Posterior vena cava (tissue), 2 donors: Measurements from ENCODE around the gene DNAAF3. TPM values are rescaled to one million over a fixed set of nuclear protein-coding genes. Genes with fewer than 3 reads are reported as not detected.
"Not testable (repeated sequence)": the region's sequence is repeated elsewhere in the genome, so short reads cannot be mapped to it uniquely, and the experiment has no call there.

Experiments
- DNase-seq: peaks from one replicate; pipeline ENCODE4 v3.0.0-alpha.2; 2020; ENCODE audit warnings: low spot score
- intact Hi-C, 2 donors: fragments of 100-400 bp; cut with DNase I; formaldehyde crosslinking; loops; one replicate each; pipeline versions ENCODE4 v1.14.1 to v1.14.2; 2022 to 2023
- long read RNA-seq, 2 donors: library from polyadenylated mRNA; unstranded; transcript quantifications; one replicate each; pipeline ENCODE4 v2.0.0, GENCODE V29; 2020 to 2021
- total RNA-seq, 2 donors: library from RNA; stranded (reverse); fragmentation: NEBNext Ultra II Directional; extraction: Animal tissue kit (Norgen Biotek cat#: 25700); gene quantifications; one replicate each; pipeline ENCODE4 v1.2.1, GENCODE V29; 2021
- donor health status: DM: yes; HTN: yes; CAD: no.
- donor health status: DM: yes; HTN: yes; CAD: no.

Gene DNAAF3
- total RNA-seq = not detected
- long read RNA-seq, donor 1 = 0 reads
- long read RNA-seq, donor 2 = 0 reads

GRCh38 chr19:55166530-55167268, at the start of gene DNAAF3:
Gene DNAAF3, minus strand, starts transcription at chr19:55166613. Its CDS starts 200 bp downstream, at chr19:55166413.
- peak; percentile 96 for DNase-seq
- intact Hi-C loops = no loop called here

GRCh38 chr19:55213547-55213946, 47.1 kb upstream of the DNAAF3 start:
- intact Hi-C loops = no loop called here
- no peak for DNase-seq

- no peak for DNase-seq
- intact Hi-C loops = no loop called here
Observed at GRCh38 chr19:55212447-55212846, 46.0 kb upstream of the DNAAF3 start.

- intact Hi-C loops = no loop called here
- DNase-seq = no peak
Observed at GRCh38 chr19:55209693-55210472, 43.5 kb upstream of the DNAAF3 start.

DNA sequence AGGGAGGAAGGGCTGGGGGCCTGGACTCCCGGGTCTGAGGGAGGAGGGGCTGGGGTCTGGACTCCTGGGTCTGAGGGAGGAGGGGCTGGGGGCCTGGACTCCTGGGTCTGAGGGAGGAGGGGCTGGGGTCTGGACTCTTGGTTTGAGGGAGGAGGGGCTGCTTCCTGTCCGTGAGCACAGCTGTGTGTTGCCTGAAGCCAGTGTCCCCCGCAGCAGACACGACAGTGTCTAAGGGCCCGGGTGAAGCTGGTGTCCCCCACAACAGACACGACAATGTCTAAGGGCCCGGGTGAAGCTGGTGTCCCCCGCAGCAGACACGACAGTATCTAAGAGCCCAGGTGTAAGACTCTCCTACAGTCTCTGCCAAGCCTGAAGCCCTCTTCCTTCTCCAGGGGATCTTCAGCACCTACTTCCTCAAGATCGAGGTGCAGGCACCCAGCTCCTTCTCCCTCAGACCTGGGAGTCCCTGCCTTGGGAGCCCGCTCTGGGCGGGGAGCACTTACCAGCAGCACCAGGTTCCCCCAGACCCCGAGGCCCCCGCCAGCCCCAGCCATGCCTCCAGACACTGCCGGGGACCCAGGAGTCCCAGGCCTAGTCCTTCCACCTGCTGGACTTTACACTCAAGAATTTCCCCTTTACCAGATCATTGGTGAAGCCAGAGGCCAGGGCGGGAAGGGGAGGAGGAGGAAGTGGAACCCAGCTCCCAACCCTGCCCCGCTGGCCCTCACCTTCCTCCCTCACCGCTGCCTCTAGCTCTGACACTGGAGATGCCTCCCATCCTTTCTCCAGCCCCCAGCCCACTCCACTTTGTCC, 42.7 kb upstream of the DNAAF3 start, which contains the start of gene PTPRH:
Gene PTPRH (minus strand): TSS at position 622 of the 813 bp plus-strand sequence. CDS start 68 bp downstream, at position 554.
- DNase-seq = no peak
- intact Hi-C loops = no loop called here

DNA sequence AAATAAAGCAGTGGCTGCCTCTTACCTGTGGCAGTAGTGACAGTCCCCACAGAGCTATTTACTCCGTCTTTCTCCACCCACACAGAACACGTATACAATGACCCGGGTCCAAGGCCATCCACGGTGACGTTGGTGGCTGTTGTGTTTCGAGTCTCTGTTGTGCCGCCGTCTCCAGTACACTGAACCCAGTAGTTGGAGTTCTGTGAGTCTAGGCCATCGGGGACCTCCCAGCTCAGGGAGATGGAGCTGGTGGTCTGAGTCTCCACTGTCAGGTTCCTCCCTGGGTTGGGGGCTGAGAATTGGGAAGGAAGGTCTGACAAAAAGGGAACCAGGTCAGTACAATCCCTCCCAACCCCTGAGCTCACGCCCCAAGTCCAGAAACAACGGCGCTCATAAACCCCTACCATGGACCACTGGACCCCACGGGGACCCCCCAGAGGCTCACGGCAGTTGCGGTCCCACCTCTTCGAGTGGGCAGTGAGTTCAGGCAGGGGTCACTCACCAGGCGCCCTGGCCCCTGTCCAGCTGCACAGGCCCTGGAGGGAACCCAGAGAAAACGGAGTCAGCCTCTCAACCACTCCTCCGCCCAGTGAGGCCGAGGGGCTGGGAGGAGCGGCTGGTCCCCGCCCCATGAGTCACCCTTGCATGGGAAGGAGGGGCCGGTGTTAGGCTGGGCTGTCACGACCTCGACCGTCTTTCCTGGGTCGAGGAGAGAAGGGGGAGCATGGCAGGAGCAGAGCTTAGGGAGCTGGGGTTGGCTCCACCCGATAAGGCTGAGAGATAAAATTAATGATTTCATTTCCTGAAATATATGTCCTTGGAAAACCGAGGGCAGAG, 40.5 kb upstream of the DNAAF3 start:
- intact Hi-C loops = no loop called here

DNA sequence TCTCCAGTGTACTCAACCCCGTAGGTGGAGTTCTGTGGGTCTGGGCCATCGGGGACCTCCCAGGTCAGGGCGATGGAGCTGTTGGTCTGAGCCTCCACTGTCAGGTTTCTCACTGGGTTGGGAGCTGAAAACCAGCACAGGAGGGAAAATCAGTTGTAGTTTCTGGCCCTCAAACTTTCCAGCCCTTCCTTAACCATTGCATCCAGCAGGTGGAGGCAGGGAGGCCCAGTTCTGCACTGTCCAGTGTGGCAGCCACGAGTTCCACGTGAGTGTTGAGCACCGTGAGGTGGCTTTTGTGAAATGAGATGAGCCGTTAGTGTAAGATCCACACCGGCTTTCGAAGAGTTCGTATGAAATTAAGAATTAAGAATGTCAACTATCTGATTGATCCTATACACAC, 35.8 kb upstream of the DNAAF3 start:
- DNase-seq, intact Hi-C loops: not testable (repeated sequence)

More for the DNA sequence above, 40.5 kb upstream of the DNAAF3 start:
- DNase-seq = peak; percentile 93

DNA sequence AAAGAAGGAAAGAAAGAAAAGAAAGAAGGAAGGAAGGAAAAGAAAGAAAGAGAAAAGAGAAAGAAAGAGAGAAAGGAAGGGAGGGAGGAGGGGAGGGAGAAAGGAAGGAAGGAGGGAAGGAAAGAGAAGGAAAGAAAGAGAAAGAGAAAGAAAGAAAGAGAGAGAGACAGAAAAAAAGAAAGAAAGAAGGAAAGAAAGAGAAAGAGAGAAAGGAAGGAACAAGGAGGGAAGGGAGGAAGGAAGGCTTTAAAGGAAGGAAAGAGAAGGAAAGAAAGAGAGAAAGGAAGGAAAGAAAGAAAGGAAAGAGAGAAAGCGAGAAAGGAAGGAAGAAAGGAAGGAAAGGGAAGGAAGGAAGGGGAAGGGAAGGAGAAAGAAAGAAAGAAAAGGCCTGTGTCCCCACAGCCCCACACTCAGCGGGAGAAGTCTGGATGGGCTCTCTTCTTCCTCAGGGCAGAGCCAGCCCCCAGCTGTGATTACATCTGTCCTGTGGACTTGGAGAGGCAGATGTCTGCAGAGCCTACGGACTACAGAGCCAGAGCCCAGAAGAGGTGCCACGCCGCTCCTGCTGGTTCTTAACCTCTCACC, 33.3 kb upstream of the DNAAF3 start:
- no peak for DNase-seq
- intact Hi-C loops = no loop called here

GRCh38 chr19:55198651-55199050, 32.2 kb upstream of the DNAAF3 start:
- no peak for DNase-seq
- intact Hi-C loops = no loop called here

DNA sequence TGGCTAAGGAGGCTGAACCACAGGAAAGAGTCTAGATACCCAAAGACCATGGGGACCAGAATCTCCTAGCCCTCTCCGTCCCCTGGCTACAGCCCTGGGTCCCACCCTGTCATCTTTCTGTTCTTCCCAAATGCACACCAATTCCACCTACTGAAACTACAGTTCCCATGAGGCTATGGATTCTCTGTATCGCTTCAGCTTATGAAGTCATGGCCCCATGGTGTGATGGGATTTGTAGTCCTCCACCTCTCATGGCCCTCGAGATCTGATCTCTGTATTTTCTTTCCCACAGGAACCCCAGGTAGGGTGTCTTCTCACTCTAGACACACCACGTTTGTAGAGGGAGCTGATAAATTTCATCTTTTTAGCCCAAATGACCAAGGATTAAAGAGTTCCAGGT, 31.1 kb upstream of the DNAAF3 start:
- intact Hi-C loops = no loop called here
- DNase-seq = no peak

GRCh38 chr19:55196803-55197202, 30.4 kb upstream of the DNAAF3 start:
- intact Hi-C loops = no loop called here
- no peak for DNase-seq

GRCh38 chr19:55193481-55193880, 27.1 kb upstream of the DNAAF3 start:
- DNase-seq = no peak
- intact Hi-C loops = no loop called here

DNA sequence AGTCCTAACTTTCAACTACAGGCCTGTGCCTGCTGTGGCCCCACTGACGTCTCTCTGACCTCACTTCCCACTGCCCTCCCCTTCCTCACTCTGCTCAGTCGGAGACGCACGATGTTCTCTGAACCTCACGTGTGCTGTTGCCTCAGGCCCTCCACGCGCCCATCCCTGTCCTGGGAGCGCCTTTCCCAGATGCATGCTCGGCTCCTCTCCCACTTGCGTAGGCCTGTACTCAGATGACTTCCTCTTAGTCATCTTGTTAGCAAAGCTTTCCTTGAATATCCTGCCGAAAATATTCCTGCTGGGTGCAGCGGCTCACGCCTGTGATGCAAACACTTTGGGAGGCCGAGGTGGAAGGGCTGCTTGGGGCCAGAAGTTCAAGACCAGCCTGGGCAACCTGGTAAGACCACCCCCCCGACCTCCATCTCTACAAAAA, 23.0 kb upstream of the DNAAF3 start:
- intact Hi-C loops = no loop called here
- no peak for DNase-seq

- intact Hi-C loops = no loop called here
- no peak for DNase-seq
Observed at GRCh38 chr19:55188625-55189024, 22.2 kb upstream of the DNAAF3 start.

DNA sequence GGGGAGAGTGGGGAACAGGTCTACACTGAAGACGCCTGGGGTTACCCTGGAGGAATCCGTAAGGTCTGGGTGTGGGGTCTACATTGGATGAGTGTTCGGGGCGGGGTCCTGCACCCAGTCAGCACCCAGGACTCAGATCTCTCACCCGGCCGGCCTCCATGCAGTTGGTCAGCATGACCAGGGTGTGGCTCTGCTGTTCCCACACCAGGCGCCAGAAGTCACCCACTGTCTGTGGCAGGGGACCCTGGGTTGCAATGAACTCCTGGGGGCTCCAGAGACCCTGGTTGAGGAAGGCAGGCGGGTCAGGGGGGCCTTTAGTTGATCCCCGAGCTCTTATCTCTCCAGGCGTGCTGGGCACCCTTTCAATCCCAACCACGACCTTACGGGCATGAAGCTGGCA, 19.7 kb upstream of the DNAAF3 start:
- intact Hi-C loops = no loop called here
- DNase-seq = no peak

DNA sequence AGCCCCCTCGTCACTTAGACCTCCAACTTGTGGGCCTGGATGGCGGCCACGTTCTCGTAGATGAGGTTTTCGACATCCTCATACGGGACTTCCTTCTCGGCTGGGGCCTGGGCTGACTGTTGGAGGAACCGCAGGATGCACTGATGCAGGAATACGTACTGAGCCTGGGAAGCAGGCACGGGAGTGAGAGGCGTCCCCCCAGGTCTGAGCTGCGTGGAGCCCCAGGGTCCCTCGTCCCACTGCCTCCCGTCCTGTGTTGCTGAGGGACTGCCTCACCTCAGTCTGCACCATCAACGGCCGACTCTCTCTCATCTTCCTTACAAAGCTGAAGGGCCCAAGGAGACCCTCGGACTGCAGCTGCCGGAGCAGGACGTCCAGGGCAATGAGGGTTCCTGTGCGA, 15.3 kb upstream of the DNAAF3 start:
- intact Hi-C loops = no loop called here
- no peak for DNase-seq

DNA sequence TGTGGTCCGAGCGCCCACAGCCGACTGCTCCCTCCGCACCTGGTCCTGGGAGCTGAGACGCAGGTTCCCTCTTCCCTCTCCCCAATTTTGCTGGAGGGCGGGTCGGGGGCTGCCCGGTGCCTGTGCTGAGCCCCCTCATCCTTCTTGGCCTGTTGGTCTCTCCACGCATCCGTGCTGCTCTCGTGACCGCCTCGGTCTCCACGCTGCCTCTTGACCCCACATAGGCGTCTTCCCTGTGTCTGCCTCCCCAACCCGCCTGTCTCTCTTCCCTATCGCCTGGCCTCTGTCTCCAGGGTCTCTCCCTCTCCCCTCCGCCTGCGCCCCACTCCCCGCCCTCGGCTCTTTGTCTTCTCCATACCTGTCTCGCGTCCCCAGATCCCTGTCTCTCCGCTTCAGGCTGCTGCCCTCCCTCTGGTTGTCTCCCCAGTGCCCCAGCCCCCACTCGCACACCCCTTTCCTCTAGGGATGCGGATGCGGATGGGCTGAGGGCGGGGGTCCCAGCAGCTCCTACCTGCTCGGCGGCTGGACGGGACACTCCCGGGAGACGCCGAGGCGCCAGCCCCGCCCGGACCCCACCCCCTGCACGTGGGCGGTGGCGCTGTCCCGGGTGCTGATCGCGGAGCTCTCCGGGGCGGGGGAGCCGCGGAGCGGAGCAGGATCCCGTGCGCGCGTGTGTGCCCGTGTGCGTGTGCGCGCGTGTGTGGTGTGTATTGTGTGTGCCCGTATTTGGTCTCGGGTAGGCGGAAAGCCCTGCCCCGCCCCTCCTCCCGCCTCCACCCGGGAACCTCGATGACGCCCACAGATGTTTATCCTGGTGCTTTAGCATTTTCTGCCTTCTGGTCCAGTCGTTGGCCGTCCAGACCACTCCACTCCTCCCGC, 13.4 kb upstream of the DNAAF3 start, which contains the start of gene SYT5:
Gene SYT5 (minus strand): TSS at position 684 of the 879 bp plus-strand sequence. CDS start 1,248 bp downstream, outside the sequence.
- intact Hi-C loops = no loop called here
- DNase-seq = no peak
